ENCODE measurements around the gene AUTS2. TPM values are rescaled to one million over a fixed set of nuclear protein-coding genes. Genes with fewer than 3 reads are reported as not detected.

AUTS2 gene
- polyA plus RNA-seq, 1 donor from 2014 or later: 97.3 TPM

DNA sequence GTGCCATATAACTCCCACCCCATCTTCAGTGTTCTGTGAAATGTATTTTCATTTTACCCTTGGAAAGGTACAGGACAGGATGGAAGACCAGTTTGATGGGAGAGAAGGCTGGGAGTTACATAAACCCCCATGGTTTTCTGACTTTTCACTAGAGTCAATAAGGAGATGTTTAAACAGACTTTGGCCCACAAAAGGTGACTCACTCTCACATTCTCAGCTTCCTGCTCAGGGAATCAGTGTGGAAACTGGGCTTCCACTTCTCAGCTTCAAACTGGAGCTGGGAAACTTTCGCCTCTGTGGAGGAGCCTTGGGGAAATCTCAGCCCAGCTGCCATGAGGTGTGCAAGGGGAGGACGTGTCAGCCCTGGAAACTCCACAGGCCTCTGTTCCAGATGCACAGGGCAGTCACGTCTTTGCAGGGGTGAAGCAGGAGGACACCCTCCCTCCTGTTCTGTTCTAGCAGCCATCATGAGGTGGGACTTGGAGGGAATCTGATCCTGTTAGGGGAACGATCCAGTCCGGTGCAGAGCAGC, 973.2 kb downstream of the AUTS2 start:
- H3K9ac ChIP-seq (ENCODE audit: low read length): no peak overlapping the region
- no peak overlapping the region for H3K27ac ChIP-seq (ENCODE audit: low read length)
- H4K20me1 ChIP-seq (ENCODE audit: insufficient read depth): no peaks in the 10 kb centered on the region
- no peak overlapping the region for H3K4me2 ChIP-seq (ENCODE audit: low read length)
- TF ChIP-seq EP300 (conservative IDR thresholded peaks at IDR 0.05; ENCODE audit: poor library complexity, severe bottlenecking) (no peak), EZH2 (IDR thresholded peaks at IDR 0.05; ENCODE audit: borderline replicate concordance, insufficient read depth, low read length, poor library complexity, severe bottlenecking) (no peak), SMC3 (conservative IDR thresholded peaks at IDR 0.05; ENCODE audit: poor library complexity) (no peak), TAF1 (IDR thresholded peaks at IDR 0.05; ENCODE audit: low read depth) (no peak), RAD21 (conservative IDR thresholded peaks at IDR 0.05) (no peak), POLR2AphosphoS5 (IDR thresholded peaks at IDR 0.05) (no peak), MXI1 (conservative IDR thresholded peaks at IDR 0.05; ENCODE audit: poor library complexity, severe bottlenecking) (no peak)
- TF ChIP-seq, protein P1, sequence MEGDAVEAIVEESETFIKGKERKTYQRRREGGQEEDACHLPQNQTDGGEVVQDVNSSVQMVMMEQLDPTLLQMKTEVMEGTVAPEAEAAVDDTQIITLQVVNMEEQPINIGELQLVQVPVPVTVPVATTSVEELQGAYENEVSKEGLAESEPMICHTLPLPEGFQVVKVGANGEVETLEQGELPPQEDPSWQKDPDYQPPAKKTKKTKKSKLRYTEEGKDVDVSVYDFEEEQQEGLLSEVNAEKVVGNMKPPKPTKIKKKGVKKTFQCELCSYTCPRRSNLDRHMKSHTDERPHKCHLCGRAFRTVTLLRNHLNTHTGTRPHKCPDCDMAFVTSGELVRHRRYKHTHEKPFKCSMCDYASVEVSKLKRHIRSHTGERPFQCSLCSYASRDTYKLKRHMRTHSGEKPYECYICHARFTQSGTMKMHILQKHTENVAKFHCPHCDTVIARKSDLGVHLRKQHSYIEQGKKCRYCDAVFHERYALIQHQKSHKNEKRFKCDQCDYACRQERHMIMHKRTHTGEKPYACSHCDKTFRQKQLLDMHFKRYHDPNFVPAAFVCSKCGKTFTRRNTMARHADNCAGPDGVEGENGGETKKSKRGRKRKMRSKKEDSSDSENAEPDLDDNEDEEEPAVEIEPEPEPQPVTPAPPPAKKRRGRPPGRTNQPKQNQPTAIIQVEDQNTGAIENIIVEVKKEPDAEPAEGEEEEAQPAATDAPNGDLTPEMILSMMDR (IDR thresholded peaks at IDR 0.05; ENCODE audit: poor library complexity, severe bottlenecking): no peak
- TF ChIP-seq, protein P2, sequence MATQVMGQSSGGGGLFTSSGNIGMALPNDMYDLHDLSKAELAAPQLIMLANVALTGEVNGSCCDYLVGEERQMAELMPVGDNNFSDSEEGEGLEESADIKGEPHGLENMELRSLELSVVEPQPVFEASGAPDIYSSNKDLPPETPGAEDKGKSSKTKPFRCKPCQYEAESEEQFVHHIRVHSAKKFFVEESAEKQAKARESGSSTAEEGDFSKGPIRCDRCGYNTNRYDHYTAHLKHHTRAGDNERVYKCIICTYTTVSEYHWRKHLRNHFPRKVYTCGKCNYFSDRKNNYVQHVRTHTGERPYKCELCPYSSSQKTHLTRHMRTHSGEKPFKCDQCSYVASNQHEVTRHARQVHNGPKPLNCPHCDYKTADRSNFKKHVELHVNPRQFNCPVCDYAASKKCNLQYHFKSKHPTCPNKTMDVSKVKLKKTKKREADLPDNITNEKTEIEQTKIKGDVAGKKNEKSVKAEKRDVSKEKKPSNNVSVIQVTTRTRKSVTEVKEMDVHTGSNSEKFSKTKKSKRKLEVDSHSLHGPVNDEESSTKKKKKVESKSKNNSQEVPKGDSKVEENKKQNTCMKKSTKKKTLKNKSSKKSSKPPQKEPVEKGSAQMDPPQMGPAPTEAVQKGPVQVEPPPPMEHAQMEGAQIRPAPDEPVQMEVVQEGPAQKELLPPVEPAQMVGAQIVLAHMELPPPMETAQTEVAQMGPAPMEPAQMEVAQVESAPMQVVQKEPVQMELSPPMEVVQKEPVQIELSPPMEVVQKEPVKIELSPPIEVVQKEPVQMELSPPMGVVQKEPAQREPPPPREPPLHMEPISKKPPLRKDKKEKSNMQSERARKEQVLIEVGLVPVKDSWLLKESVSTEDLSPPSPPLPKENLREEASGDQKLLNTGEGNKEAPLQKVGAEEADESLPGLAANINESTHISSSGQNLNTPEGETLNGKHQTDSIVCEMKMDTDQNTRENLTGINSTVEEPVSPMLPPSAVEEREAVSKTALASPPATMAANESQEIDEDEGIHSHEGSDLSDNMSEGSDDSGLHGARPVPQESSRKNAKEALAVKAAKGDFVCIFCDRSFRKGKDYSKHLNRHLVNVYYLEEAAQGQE (IDR thresholded peaks at IDR 0.05; ENCODE audit: borderline replicate concordance): no peak
- no peaks in the 10 kb centered on the region for H3K9me2 ChIP-seq (ENCODE audit: insufficient read depth, low read length)
- H3K4me3 ChIP-seq (ENCODE audit: low read length): no peak overlapping the region
- no peaks in the 10 kb centered on the region for H3K79me2 ChIP-seq (replicated peaks; ENCODE audit: insufficient read depth, low read length)
- H3K9me3 ChIP-seq (ENCODE audit: low read length): no peaks in the 10 kb centered on the region
- H2AFZ ChIP-seq (ENCODE audit: low read depth, low read length): no peak overlapping the region
- no peaks in the 10 kb centered on the region for H3K36me3 ChIP-seq (ENCODE audit: insufficient read depth, low read length)
- H3F3A ChIP-seq (ENCODE audit: insufficient read depth, low read length, poor library complexity, severe bottlenecking): peaks cover 21% of the 10 kb centered on the region
- no peaks in the 10 kb centered on the region for H3K27me3 ChIP-seq (ENCODE audit: insufficient read depth, low read depth, low read length)

DNA sequence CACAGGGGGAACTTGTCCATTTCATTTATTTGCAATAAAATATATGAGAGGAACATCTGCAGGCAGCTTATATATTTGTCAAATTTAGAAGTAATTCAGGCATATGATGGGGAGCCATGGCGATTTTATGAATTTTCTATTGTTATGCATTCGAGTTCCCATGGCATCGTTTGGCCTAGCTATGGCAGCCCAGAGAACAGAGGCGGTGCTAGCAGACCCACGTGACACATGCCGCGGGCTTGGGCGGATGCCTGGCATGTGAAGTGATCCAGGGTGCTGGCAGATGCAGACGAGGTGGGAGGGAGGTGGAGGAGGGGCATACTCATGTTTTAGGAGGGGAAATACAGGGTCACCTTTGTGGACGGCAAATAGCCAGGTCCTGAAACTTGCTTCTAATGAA, 973.7 kb downstream of the AUTS2 start:
- Histone ChIP-seq H3K79me2 (replicated peaks; ENCODE audit: insufficient read depth, low read length) (no peaks in the 10 kb centered on the region), H3K4me2 (ENCODE audit: low read length) (no peak overlapping the region), H4K20me1 (ENCODE audit: insufficient read depth) (no peaks in the 10 kb centered on the region), H3F3A (ENCODE audit: insufficient read depth, low read length, poor library complexity, severe bottlenecking) (peaks cover 21% of the 10 kb centered on the region), H3K4me3 (ENCODE audit: low read length) (no peak overlapping the region), H3K9me3 (ENCODE audit: low read length) (no peaks in the 10 kb centered on the region), H3K36me3 (ENCODE audit: insufficient read depth, low read length) (no peaks in the 10 kb centered on the region), H3K27me3 (ENCODE audit: insufficient read depth, low read depth, low read length) (no peaks in the 10 kb centered on the region), H3K9me2 (ENCODE audit: insufficient read depth, low read length) (no peaks in the 10 kb centered on the region), H3K27ac (ENCODE audit: low read length) (no peak overlapping the region), H2AFZ (ENCODE audit: low read depth, low read length) (no peak overlapping the region), H3K9ac (ENCODE audit: low read length) (no peak overlapping the region)
- no peak for TF ChIP-seq POLR2AphosphoS5 (IDR thresholded peaks at IDR 0.05)
- no peak for TF ChIP-seq SMC3 (conservative IDR thresholded peaks at IDR 0.05; ENCODE audit: poor library complexity)
- no peak for TF ChIP-seq RAD21 (conservative IDR thresholded peaks at IDR 0.05)
- TF ChIP-seq, protein P1 (IDR thresholded peaks at IDR 0.05; ENCODE audit: poor library complexity, severe bottlenecking): no peak
- TF ChIP-seq, protein P2 (IDR thresholded peaks at IDR 0.05; ENCODE audit: borderline replicate concordance): no peak
- no peak for TF ChIP-seq EP300 (conservative IDR thresholded peaks at IDR 0.05; ENCODE audit: poor library complexity, severe bottlenecking)
- TF ChIP-seq MXI1 (conservative IDR thresholded peaks at IDR 0.05; ENCODE audit: poor library complexity, severe bottlenecking): no peak
